WTC11 (cell line): ENCODE measurements around the gene SEZ6L. TPM values are rescaled to one million over a fixed set of nuclear protein-coding genes. Genes with fewer than 3 reads are reported as not detected.

Source experiments
- AFF4 ChIP-seq: sonication (generic); formaldehyde crosslinking; IDR thresholded peaks from 2 replicates; pipeline ENCODE4 v1.8.1; 2023; ENCODE audit warnings: mild to moderate bottlenecking, missing genetic modification reagents, borderline replicate concordance
- CDX4 ChIP-seq: fragments of 250-450 bp; sonication (Bioruptor Pico); IDR thresholded peaks from 2 replicates; pipeline ENCODE4 v1.9.0; 2021; ENCODE audit warnings: moderate library complexity, mild to moderate bottlenecking, inconsistent platforms, borderline replicate concordance
- E2F5 ChIP-seq: sonication (generic); formaldehyde crosslinking; IDR thresholded peaks from 2 replicates; pipeline ENCODE4 v1.8.1; 2022; ENCODE audit warnings: mild to moderate bottlenecking, moderate library complexity, missing genetic modification reagents
- FOXP1 ChIP-seq: sonication (generic); formaldehyde crosslinking; IDR thresholded peaks from 2 replicates; pipeline ENCODE4 v1.8.0; 2022; ENCODE audit warnings: missing genetic modification reagents, mild to moderate bottlenecking, moderate library complexity, borderline replicate concordance
- HMGXB4 ChIP-seq: sonication (generic); formaldehyde crosslinking; IDR thresholded peaks from 2 replicates; pipeline ENCODE4 v1.8.1; 2023; ENCODE audit warnings: mild to moderate bottlenecking, moderate library complexity, missing genetic modification reagents
- IRF2 ChIP-seq: sonication (generic); formaldehyde crosslinking; IDR thresholded peaks from 2 replicates; pipeline ENCODE4 v1.8.0; 2022; ENCODE audit warnings: low read depth, missing genetic modification reagents, borderline replicate concordance
- JAZF1 ChIP-seq: fragments of 250-450 bp; sonication (Bioruptor Pico); IDR thresholded peaks from 2 replicates; pipeline ENCODE4 v1.9.0; 2021; ENCODE audit warnings: moderate library complexity, mild to moderate bottlenecking, inconsistent platforms
- MXD4 ChIP-seq: fragments of 250-450 bp; sonication (Bioruptor Pico); IDR thresholded peaks from 2 replicates; pipeline ENCODE4 v1.8.0; 2021; ENCODE audit warnings: mild to moderate bottlenecking, moderate library complexity, borderline replicate concordance
- NR2C2 ChIP-seq: sonication (generic); formaldehyde crosslinking; IDR thresholded peaks from 2 replicates; pipeline ENCODE4 v1.8.0; 2022; ENCODE audit warnings: mild to moderate bottlenecking, missing genetic modification reagents
- OVOL2 ChIP-seq: fragments of 250-450 bp; sonication (Bioruptor Pico); IDR thresholded peaks from 2 replicates; pipeline ENCODE4 v1.9.0; 2021; ENCODE audit warnings: mild to moderate bottlenecking, borderline replicate concordance
- RORB ChIP-seq: fragments of 250-450 bp; sonication (Bioruptor Pico); IDR thresholded peaks from 2 replicates; pipeline ENCODE4 v1.9.0; 2021; ENCODE audit warnings: mild to moderate bottlenecking
- SP1 ChIP-seq: sonication (generic); formaldehyde crosslinking; conservative IDR thresholded peaks from 2 replicates; pipeline ENCODE4 v1.8.1; 2022; ENCODE audit warnings: missing genetic modification reagents
- TEAD4 ChIP-seq: sonication (generic); formaldehyde crosslinking; IDR thresholded peaks from 2 replicates; pipeline ENCODE4 v1.8.0; 2022; ENCODE audit warnings: mild to moderate bottlenecking, missing genetic modification reagents
- TP53 ChIP-seq: sonication (generic); formaldehyde crosslinking; IDR thresholded peaks from 2 replicates; pipeline ENCODE4 v1.8.1; 2023; ENCODE audit warnings: mild to moderate bottlenecking, missing genetic modification reagents
- ZNF121 ChIP-seq: sonication (generic); formaldehyde crosslinking; IDR thresholded peaks from 2 replicates; pipeline ENCODE4 v1.8.0; 2023; ENCODE audit warnings: missing genetic modification reagents
- ZNF232 ChIP-seq: sonication (generic); formaldehyde crosslinking; IDR thresholded peaks from 2 replicates; pipeline ENCODE4 v1.8.0; 2022; ENCODE audit warnings: mild to moderate bottlenecking, missing genetic modification reagents
- ZNF263 ChIP-seq: sonication (generic); formaldehyde crosslinking; IDR thresholded peaks from 2 replicates; pipeline ENCODE4 v1.8.1; 2022; ENCODE audit warnings: low read depth, mild to moderate bottlenecking, moderate library complexity, missing genetic modification reagents
- ZNF423 ChIP-seq: fragments of 250-450 bp; sonication (Bioruptor Pico); IDR thresholded peaks from 2 replicates; pipeline ENCODE4 v2.1.2; 2022; ENCODE audit warnings: mild to moderate bottlenecking, moderate library complexity
- ZNF532 ChIP-seq: fragments of 250-450 bp; sonication (Bioruptor Pico); IDR thresholded peaks from 2 replicates; pipeline ENCODE4 v1.9.0; 2021; ENCODE audit warnings: mild to moderate bottlenecking, borderline replicate concordance
- ZSCAN18 ChIP-seq: fragments of 250-450 bp; sonication (Bioruptor Pico); IDR thresholded peaks from 2 replicates; pipeline ENCODE4 v2.1.2; 2022; ENCODE audit warnings: mild to moderate bottlenecking, moderate library complexity
- total RNA-seq: library from RNA; stranded (reverse); gene quantifications from 3 replicates; pipeline ENCODE4 v1.2.3, GENCODE V29; 2021

The SEZ6L gene
- total RNA-seq, 1 experiment from 2014 or later, result 0.57 TPM

- no peak for TF ChIP-seq ZNF532
- peak; percentile 62; the same call in 1 of the 2 replicates for TF ChIP-seq ZNF121 (CRISPR knock-in tag)
- TF ChIP-seq TEAD4 (CRISPR knock-in tag), result peak; percentile 77; the same call in 1 of the 2 replicates
- TF ChIP-seq ZNF232, result peak; percentile 95
- TF ChIP-seq ZNF263, result 0 out of 2 replicates have a peak, but pooled peaks have one; percentile 30
- TF ChIP-seq OVOL2, result no peak
- no peak for TF ChIP-seq SP1 (CRISPR knock-in tag)
- TF ChIP-seq E2F5, result peak; percentile 77; the same call in 1 of the 2 replicates
- TF ChIP-seq JAZF1 (CRISPR knock-in tag), result no peak
- TF ChIP-seq IRF2 (CRISPR knock-in tag), result no peak
- TF ChIP-seq MXD4 (CRISPR knock-in tag), result no peak
- TF ChIP-seq FOXP1 (CRISPR knock-in tag), result peak; percentile 75; the same call in 1 of the 2 replicates
- no peak for TF ChIP-seq AFF4 (CRISPR knock-in tag)
- no peak for TF ChIP-seq NR2C2
- peak; percentile 76; the same call in 1 of the 2 replicates for TF ChIP-seq HMGXB4 (CRISPR knock-in tag)
- no peak for TF ChIP-seq CDX4 (CRISPR knock-in tag)
- no peak for TF ChIP-seq ZSCAN18
- no peak for TF ChIP-seq RORB
- 0 out of 2 replicates have a peak, but pooled peaks have one; percentile 39 for TF ChIP-seq ZNF423
- peak; percentile 74; the same call in 1 of the 2 replicates for TF ChIP-seq TP53 (CRISPR knock-in tag)
Observed at GRCh38 chr22:26170795-26171580, 1.7 kb downstream of the SEZ6L start (continued).
